ENCODE data around the gene ABCB1.
"Not testable (repeated sequence)": the region's sequence is repeated elsewhere in the genome, so short reads cannot be mapped to it uniquely, and the experiment has no call there.

ABCB1 gene

DNA sequence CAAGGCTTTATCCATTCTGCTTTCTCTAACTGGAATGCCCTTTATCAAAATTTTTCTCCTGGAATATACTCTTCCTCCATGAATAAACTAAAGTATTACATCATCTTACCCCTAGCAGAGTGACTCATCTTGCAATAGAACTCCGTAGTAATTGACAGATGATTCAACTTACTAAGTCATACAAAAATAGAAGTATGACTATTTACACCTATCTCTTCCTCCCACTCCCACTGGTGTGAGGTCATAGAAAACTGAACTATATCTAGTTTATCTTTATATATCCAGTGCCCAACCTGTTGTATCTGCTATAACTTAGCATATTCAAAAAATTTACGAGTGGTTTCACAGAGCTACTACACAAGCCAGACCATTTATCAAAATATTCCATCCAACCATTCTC lies 26.1 kb downstream of the ABCB1 start:
- no peak for DNase-seq

GRCh38 chr7:87572513-87572912 lies 28.2 kb downstream of the ABCB1 start:
- DNase-seq, result not testable (repeated sequence)

GRCh38 chr7:87570178-87570577 lies 30.5 kb downstream of the ABCB1 start:
- DNase-seq, result no peak

DNA sequence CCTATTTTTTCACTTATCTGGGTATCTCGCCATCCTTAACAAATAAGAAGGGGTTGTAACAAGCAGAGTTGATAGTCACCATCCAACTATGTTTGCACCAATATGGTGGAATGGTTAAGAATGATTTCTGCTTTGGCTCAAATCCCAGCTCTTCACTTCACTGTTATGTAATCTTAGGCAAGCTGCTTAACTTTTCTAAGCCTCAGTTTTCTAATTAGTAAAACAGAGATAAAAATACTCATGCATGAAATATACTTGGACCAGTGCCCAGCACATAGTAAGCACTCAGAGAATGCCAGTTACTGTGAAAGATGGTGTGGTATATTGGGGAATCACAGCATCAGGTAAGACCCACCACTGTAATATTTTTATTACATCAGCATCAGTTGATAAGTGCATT lies 33.6 kb downstream of the ABCB1 start:
- no peak for DNase-seq

GRCh38 chr7:87566311-87566900 lies 34.3 kb downstream of the ABCB1 start:
- no peak for DNase-seq

- DNase-seq, result no peak
Observed at GRCh38 chr7:87565877-87566276, 34.8 kb downstream of the ABCB1 start.

DNA sequence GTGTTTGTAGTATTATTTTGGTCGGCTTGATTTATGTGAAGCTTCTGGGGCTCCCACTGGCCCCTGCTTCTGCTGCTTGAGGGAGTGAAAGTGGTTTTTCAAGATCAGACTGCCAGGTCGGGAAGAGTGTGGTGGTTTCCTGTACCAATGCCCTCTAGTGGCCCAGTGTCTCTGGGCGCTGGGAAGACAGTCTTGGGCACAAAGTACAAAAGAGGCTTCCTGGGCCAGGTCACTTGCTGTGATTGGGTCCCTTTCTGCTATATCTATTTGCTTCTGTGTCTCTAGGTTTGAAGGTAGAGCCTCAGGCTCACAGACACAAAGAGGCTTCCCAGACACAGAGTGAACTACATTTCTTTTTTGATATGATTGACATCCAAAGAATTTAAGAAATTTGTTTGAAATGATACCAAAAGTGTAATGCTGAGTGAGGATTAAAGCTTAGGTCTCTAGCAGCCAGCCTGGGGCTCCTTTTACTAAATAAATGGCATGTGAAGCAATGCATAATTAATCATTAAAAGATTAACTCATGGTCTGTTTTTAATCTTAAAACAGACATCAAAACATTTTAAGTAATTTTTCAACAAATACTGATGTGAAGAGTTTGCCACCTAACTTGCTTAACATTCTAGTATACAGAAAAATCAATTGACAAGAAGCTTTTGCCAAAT lies 36.3 kb downstream of the ABCB1 start:
- peak; percentile 11 to 18 for DNase-seq

- DNase-seq, result no peak
Observed at GRCh38 chr7:87561702-87562101, 39.0 kb downstream of the ABCB1 start.

DNA sequence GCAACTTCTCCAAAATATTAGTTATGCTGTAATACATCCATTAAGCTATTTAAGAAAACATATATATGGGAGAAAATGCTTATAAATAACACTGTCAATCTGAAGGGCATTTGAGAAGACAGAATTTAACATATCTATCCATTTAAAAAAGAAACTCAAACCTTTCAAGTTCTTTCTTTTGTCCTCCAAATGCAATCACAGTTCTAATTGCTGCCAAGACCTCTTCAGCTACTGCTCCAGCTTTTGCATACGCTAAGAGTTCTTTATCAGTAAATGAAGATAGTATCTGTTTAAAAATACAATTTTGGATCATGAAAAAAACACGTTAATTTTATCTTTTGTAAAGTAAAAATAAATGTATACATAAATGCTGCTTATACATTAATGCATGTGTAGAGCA lies 39.6 kb downstream of the ABCB1 start:
- DNase-seq, result no peak

GRCh38 chr7:87552351-87552900 lies 48.3 kb downstream of the ABCB1 start:
- DNase-seq, result no peak

- no peak for DNase-seq
Observed at GRCh38 chr7:87548123-87548919, 52.4 kb downstream of the ABCB1 start.

DNA sequence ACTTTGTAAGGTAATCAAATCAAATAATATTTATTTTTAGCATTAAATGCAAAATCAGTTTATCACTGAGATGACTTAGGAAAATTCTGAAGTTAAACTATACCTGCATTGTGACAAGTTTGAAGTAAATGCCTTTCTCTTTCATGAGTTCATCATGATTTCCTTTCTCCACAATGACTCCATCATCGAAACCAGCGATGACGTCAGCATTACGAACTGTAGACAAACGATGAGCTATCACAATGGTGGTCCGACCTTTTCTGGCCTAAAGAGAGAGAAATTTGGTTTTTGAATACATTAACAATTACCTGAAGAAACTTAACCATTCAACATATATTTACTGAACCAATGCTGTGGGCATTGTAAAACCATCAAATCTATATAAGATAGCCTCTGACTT lies 54.9 kb downstream of the ABCB1 start:
- no peak for DNase-seq

DNA sequence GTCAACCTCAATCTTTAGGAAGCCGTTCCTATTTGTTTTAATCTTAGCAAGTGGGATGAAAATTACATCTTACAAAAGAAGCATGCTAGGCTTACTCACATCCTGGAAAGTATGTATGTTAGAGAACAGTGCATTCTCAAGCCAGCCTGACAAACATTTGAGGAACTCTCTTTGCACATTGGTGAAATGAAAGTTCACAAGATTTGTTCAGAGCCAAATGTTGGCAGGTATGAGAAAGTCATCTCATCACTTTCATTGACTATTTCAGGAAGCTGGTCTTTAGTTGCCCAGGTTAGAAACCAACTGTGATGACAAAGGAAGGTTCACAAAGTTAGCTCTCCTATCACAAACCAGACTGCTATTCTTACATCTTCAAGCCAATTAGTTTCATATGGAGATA lies 57.1 kb downstream of the ABCB1 start:
- no peak for DNase-seq

DNA sequence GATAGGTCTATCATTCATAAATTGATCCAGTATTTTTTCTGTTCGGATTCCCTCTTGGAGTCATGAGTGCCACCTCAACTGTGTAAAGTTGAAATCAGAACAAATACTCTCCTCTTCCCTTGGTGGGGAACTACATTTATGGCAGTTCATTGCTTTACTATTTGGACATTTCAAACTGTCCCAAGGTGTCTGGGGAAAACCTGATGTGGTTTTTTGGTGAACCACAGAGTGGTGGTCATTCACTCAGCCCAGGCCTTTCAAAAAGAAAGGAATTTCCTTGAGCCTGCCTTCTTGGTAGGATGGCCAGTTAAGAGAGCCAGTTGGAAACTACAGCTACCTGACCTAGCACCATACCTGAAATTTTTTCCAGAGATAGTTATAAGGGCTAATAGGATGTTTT lies 59.0 kb downstream of the ABCB1 start:
- DNase-seq, result no peak

DNA sequence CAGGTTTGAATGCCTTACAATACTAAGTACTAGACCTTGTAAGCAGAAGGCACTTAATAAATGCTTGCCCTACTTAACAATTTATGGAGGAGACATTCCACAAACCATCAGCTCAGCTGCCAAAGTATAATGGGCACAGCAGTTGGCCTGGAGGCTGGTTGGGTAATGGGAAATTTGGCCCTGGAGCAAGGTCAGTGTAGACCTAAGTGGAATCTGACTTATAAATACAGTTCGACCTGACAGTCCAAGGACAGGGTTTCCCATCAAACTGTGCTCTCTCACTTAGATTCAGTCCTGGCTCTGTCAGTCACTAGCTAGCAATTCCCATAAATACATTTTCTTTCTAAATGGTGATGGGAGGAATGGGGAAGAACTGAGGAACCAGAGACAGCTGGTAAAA lies 62.6 kb downstream of the ABCB1 start:
- DNase-seq, result no peak

GRCh38 chr7:87534072-87534471 lies 66.6 kb downstream of the ABCB1 start:
- DNase-seq, result no peak

- no peak for DNase-seq
Observed at GRCh38 chr7:87530126-87530525, 70.6 kb downstream of the ABCB1 start.

DNA sequence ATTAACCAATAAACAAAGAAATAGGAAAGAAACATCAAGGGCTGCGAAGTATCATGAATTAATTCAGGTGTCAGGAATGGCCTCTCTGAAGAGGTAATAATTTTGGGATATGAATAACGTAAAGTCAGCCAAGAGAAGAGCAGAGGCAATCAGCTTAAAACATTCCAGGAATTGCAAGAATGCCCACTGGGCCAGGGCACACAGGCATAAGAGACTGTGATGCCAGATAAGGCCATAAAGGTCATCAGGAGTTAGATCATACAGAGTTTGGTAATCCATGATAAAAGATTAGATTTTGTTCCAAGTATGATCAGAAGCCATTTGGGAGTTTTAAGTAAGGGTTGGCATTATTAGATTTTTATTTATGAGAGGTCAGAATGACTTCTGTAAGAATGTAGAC lies 72.0 kb downstream of the ABCB1 start:
- no peak for DNase-seq

- DNase-seq, result no peak
Observed at GRCh38 chr7:87518735-87519134, 81.9 kb downstream of the ABCB1 start.

GRCh38 chr7:87517891-87518290 lies 82.8 kb downstream of the ABCB1 start:
- DNase-seq, result no peak

DNA sequence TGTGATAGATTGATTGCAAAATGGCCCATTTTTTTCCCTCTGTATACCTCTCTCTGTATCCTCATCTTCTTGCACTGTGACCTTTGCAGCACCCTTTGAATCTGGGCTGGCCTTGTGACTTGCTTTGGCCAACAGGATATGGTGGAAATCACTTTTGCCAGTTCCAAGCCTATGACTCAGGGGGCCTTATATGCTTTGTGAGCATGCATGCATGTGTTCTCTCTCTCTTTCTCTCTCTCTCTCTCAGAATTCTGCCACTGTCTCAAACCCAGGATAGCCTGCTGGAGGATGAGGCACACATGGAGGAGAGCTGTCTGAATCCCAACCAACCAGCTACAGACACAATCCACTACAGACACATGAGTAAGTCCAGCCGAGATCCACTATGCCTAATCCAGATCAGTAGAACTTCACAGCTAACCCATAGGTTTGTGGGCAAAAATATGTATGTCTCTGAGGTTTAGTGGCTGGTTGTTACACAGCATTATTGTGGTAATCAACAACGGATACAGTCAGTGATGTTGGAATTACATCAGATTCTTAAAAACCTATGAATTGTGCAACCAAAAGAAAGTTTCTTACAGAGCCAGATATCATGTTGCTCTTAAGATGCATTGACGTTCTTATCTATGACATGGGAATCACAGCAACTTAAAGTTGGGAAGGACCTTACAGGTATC lies 83.4 kb downstream of the ABCB1 start:
- no peak for DNase-seq

DNA sequence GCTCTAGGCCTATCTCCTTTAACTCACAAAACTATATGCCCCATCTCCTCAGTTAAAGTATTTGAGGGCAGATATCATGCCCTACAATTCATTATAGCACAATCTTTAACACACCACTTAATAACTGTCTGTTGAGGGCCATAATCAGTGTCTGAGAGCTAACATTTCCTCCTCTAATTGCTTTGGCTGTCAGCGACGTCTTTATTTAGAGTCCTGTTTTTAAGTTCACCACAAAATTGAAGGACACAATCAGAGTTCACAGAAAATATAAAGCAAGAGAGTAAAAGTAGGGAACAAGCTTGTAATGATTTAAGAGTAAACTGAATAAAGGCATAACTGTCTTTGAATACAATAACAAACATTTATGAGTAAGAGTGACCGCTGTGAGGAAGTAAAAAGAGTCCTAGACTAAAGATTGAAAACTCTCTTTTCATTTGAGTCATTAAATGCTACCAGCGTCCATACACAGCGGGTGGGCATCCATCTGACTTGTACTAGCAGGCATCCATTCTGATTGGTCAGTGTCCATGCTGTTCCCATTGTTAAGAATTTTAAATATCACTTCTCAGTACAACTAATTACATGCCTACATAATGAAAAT lies 86.8 kb downstream of the ABCB1 start:
- no peak for DNase-seq

GRCh38 chr7:87512906-87513305 lies 87.8 kb downstream of the ABCB1 start:
- DNase-seq, result no peak

Measured in stimulated activated CD4-positive, alpha-beta T cell treated with anti-CD3 and anti-CD28 coated beads, Interleukin-2, amount 100 ng/mL, for 24 hours (primary cell).